Muscle layer of duodenum (tissue), 2 donors: ENCODE measurements around the gene PPP2R2C.

Experiments
- H3K27ac ChIP-seq: one replicate; pipeline ENCODE4 v1.7.0; 2013; ENCODE audit warnings: mild to moderate bottlenecking, low read length
- H3K27me3 ChIP-seq: one replicate; pipeline ENCODE4 v1.7.0; 2013; ENCODE audit warnings: low read depth, mild to moderate bottlenecking, control low read depth, low read length
- H3K36me3 ChIP-seq, 2 donors: one replicate each; pipeline ENCODE4 v1.7.0; 2013; ENCODE audit warnings: low read length in 2 of 2, control low read depth in 1 of 2, mild to moderate bottlenecking in 1 of 2; ENCODE audit not compliant: insufficient read depth in 2 of 2, control insufficient read depth in 1 of 2
- H3K4me1 ChIP-seq, 2 donors: one replicate each; pipeline ENCODE4 v1.7.0; 2013; ENCODE audit warnings: low read length in 2 of 2, mild to moderate bottlenecking in 2 of 2, control low read depth in 1 of 2, moderate library complexity in 1 of 2; ENCODE audit not compliant: insufficient read depth in 2 of 2, control insufficient read depth in 1 of 2
- H3K4me3 ChIP-seq, 2 donors: one replicate each; pipeline ENCODE4 v1.7.0; 2013; ENCODE audit warnings: low read length in 2 of 2, low read depth in 1 of 2, mild to moderate bottlenecking in 1 of 2
- H3K9me3 ChIP-seq, 2 donors: one replicate each; pipeline ENCODE4 v1.7.0; 2013; ENCODE audit warnings: low read length in 2 of 2, control low read depth in 1 of 2, mild to moderate bottlenecking in 1 of 2; ENCODE audit not compliant: control insufficient read depth in 1 of 2
- donor health status: healthy.

The PPP2R2C gene

GRCh38 chr4:6371812-6372211, 100.6 kb downstream of the PPP2R2C start:
- H3K36me3 ChIP-seq = no peaks in the 10 kb centered on the region
- H3K4me3 ChIP-seq = no peak overlapping the region
- H3K27me3 ChIP-seq = no peaks in the 10 kb centered on the region
- H3K4me1 ChIP-seq = no peaks in the 10 kb centered on the region
- H3K27ac ChIP-seq = no peak overlapping the region
- no peaks in the 10 kb centered on the region for H3K9me3 ChIP-seq

DNA sequence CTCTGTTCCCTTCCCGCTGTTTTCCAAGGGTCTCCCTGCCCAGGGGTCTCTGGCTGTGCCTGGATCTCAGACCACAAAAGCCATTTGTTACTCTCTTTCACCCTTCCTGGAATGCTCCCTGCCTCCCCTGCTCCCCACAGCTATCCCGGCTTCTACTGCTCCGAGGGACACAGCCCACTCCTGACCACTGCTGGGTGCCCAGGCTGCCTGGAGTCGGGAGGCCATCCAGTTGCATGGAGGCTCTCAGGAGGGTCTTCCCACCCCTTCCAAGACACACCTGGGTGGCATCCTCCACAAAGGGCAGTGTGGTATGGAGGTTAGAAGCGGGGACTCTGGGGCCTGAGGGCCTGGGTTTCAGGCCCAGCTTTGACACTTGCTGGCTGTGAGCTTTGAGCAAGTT, 101.1 kb downstream of the PPP2R2C start:
- no peaks in the 10 kb centered on the region for H3K36me3 ChIP-seq
- no peaks in the 10 kb centered on the region for H3K9me3 ChIP-seq
- no peak overlapping the region for H3K27ac ChIP-seq
- no peak overlapping the region for H3K4me3 ChIP-seq
- no peaks in the 10 kb centered on the region for H3K27me3 ChIP-seq
- H3K4me1 ChIP-seq = no peaks in the 10 kb centered on the region

- H3K4me3 ChIP-seq = no peak overlapping the region
- H3K27me3 ChIP-seq = no peaks in the 10 kb centered on the region
- no peaks in the 10 kb centered on the region for H3K4me1 ChIP-seq
- no peaks in the 10 kb centered on the region for H3K36me3 ChIP-seq
- H3K27ac ChIP-seq = no peak overlapping the region
- no peaks in the 10 kb centered on the region for H3K9me3 ChIP-seq
These were observed 102.3 kb downstream of the PPP2R2C start for GRCh38 chr4:6369924-6370645.

- Histone ChIP-seq H3K9me3 (no peaks in the 10 kb centered on the region), H3K27me3 (no peaks in the 10 kb centered on the region), H3K36me3 (no peaks in the 10 kb centered on the region), H3K27ac (no peak overlapping the region), H3K4me3 (no peak overlapping the region), H3K4me1 (no peaks in the 10 kb centered on the region)
These were observed 102.9 kb downstream of the PPP2R2C start for GRCh38 chr4:6369511-6369910.

DNA sequence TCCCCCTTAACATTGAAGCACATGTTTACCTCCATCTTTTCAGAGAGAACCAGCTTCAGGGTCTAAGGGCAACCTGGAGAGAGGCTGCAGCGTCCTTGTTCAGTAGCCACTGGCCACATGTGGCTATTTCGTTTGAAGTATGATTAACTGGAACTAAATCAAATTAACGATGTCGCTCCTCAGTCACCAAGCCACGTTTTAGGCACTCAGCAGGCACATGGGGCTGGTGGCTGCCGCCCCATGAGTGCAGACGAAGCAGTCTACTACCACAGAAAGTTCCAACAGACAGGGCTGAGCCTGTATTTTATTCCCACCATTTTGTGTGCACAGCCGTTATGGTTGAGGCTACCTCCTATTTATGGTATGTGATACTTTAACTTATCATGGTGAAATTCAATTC, 103.4 kb downstream of the PPP2R2C start:
- H3K4me1 ChIP-seq = no peaks in the 10 kb centered on the region
- no peak overlapping the region for H3K27ac ChIP-seq

DNA sequence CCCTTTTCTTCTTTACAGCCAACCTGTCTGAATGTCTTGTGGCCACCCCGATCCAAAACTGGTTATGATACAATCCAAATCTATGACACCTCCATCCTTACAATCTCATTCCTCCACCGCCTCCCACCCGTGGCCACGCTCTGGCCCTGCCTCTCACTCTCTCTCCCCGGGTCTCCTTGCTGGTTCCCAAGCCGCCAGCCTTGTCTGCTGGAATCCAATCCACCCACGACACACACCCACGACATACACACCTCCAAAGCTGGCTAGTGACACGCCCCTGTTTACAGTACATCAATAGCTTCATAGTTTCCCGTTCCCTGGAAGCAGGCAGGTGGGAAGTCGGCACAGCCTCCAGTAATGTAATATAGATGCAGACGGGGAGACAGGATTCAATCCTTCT, 103.8 kb downstream of the PPP2R2C start:
- Histone ChIP-seq H3K27ac (no peak overlapping the region), H3K27me3 (no peaks in the 10 kb centered on the region), H3K4me1 (no peaks in the 10 kb centered on the region), H3K36me3 (no peaks in the 10 kb centered on the region), H3K4me3 (no peak overlapping the region), H3K9me3 (no peaks in the 10 kb centered on the region)

More for the DNA sequence above, 103.4 kb downstream of the PPP2R2C start:
- no peaks in the 10 kb centered on the region for H3K9me3 ChIP-seq
- H3K4me3 ChIP-seq = no peak overlapping the region
- H3K27me3 ChIP-seq = no peaks in the 10 kb centered on the region
- H3K36me3 ChIP-seq = no peaks in the 10 kb centered on the region

DNA sequence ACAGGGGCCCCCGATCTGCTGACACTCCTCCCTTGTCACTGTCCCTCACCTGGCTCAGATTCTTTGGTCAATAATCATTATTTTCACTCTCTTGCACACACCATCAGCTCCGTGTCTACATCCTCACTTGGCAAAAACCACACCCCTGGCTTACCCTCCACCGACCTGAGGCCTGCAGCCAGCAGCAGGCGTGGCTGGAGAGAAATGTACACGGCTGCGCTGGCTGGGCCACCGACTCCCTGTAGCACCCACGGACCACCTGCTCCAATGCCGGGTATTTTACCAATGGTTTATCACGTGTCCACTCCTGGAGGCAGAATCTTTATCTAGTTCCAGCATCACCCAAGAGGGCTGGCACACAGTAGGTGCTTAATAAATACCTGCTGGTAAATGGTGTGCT, 104.3 kb downstream of the PPP2R2C start:
- H3K4me3 ChIP-seq = no peak overlapping the region
- peaks cover 0 to under 1% of the 10 kb centered on the region in 2 donors for H3K9me3 ChIP-seq
- no peak overlapping the region for H3K27ac ChIP-seq
- H3K36me3 ChIP-seq = no peaks in the 10 kb centered on the region
- H3K27me3 ChIP-seq = no peaks in the 10 kb centered on the region
- H3K4me1 ChIP-seq = no peaks in the 10 kb centered on the region

DNA sequence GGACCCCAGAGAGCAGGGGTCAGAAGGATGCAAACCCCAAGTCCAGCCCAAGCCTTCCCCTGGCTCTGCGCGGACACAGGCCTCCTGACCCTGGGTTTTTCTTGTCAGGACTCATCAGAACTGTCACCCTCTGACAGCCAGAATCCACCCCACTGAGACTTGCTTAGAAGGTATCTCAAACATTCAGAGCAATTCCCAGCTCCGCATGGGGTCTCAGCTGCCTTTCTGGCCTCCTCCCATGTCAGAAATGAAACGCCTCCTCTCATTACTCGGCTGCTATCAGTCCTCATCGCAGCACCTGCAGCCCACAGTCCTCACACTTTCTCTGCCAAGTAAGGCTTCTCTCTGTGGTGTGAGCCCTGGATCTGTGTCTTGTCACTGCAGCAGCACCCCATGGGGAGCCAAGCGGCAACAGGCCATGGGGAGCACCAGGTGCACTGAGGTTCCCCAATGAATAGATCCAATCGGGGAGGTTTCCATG, 105.0 kb downstream of the PPP2R2C start:
- no peaks in the 10 kb centered on the region for H3K27me3 ChIP-seq
- no peaks in the 10 kb centered on the region for H3K4me1 ChIP-seq
- H3K27ac ChIP-seq = no peak overlapping the region
- H3K4me3 ChIP-seq = no peak overlapping the region
- H3K9me3 ChIP-seq = peaks cover 0 to 7% of the 10 kb centered on the region in 2 donors
- no peaks in the 10 kb centered on the region for H3K36me3 ChIP-seq

GRCh38 chr4:6366581-6366980, 105.8 kb downstream of the PPP2R2C start:
- peaks cover 0 to 7% of the 10 kb centered on the region in 2 donors for H3K9me3 ChIP-seq
- no peaks in the 10 kb centered on the region for H3K27me3 ChIP-seq
- H3K4me3 ChIP-seq = no peak overlapping the region
- H3K36me3 ChIP-seq = no peaks in the 10 kb centered on the region
- no peaks in the 10 kb centered on the region for H3K4me1 ChIP-seq
- H3K27ac ChIP-seq = no peak overlapping the region

DNA sequence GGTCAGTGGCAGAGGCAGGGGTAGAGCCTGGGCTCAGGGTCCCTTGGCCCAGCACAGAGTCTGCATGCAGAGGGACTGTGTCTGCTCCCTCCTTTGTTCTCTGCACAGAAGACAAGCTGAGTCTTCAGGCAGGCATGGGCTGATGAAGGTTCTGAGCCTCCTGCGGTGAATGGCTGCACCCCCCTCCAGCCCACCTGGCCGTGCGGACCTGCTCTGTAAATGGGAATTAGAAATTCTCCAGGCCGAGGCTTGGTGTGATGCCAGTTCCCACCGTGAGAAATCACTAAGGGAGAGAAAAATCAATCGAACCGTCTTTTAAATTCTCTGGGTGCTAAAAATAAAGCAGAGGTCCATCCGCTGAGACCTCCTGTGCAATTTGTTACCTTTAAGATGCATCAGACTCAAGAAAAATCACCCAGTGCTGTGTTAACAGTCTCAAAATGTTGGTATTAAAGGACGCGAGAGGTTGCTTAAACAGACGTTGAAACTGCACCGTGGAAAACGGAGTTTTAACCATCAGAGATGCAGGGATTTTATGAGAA, 106.8 kb downstream of the PPP2R2C start:
- Histone ChIP-seq H3K36me3 (no peaks in the 10 kb centered on the region), H3K9me3 (peaks cover 0 to 7% of the 10 kb centered on the region in 2 donors), H3K4me3 (no peak overlapping the region), H3K4me1 (no peaks in the 10 kb centered on the region), H3K27ac (no peak overlapping the region), H3K27me3 (no peaks in the 10 kb centered on the region)

- Histone ChIP-seq H3K4me3 (no peak overlapping the region), H3K27ac (no peak overlapping the region), H3K4me1 (no peaks in the 10 kb centered on the region), H3K36me3 (no peaks in the 10 kb centered on the region), H3K9me3 (peaks cover 0 to 7% of the 10 kb centered on the region in 2 donors), H3K27me3 (no peaks in the 10 kb centered on the region)
These were observed 107.8 kb downstream of the PPP2R2C start for GRCh38 chr4:6364581-6364980.

GRCh38 chr4:6364146-6364545, 108.3 kb downstream of the PPP2R2C start:
- Histone ChIP-seq H3K27me3 (no peaks in the 10 kb centered on the region), H3K36me3 (no peaks in the 10 kb centered on the region), H3K27ac (no peak overlapping the region), H3K4me1 (no peaks in the 10 kb centered on the region), H3K9me3 (peaks cover 0 to 7% of the 10 kb centered on the region in 2 donors), H3K4me3 (no peak overlapping the region)
